ENCODE measurements around the gene SKAP1. TPM values are rescaled to one million over a fixed set of nuclear protein-coding genes. Genes with fewer than 3 reads are reported as not detected.

The SKAP1 gene
- total and polyA plus RNA-seq, 2 experiments from 2014 or later, result 0.27 TPM; not detected in 1

- TF ChIP-seq ZNF462 (CRISPR knock-in tag; IDR thresholded peaks at IDR 0.05), result no peak
Observed at GRCh38 chr17:48192321-48192731, 237.7 kb downstream of the SKAP1 start (continued).

- peaks cover 46% of the 10 kb centered on the region for H3K4me1 Mint-ChIP-seq
- no peak overlapping the region for H3K4me3 ChIP-seq
- peak overlapping the region; percentile 63; the same call in 1 of the 2 replicates for H3K4me2 ChIP-seq
- no peaks in the 10 kb centered on the region for H3K79me2 ChIP-seq (replicated peaks; ENCODE audit: insufficient read depth)
- no peak overlapping the region for H3K27ac Mint-ChIP-seq
- H3F3A ChIP-seq (replicated peaks; ENCODE audit: low read depth), result no peaks in the 10 kb centered on the region
- no peak overlapping the region for H3K27ac ChIP-seq (ENCODE audit: low read depth)
- H3K36me3 ChIP-seq (ENCODE audit: insufficient read depth), result no peaks in the 10 kb centered on the region
- H3K36me3 Mint-ChIP-seq (ENCODE audit: low read depth), result no peaks in the 10 kb centered on the region
- H3K27me3 Mint-ChIP-seq (ENCODE audit: insufficient read depth, low read depth, poor library complexity), result peaks cover 5% of the 10 kb centered on the region
- no peak overlapping the region for H3K4me3 Mint-ChIP-seq
- no peaks in the 10 kb centered on the region for H3K9me2 ChIP-seq (ENCODE audit: insufficient read depth)
- H3K4me1 ChIP-seq (ENCODE audit: insufficient read depth), result peaks cover 45% of the 10 kb centered on the region
- no peaks in the 10 kb centered on the region; the same call in 2 of the 3 replicates for H3K9me3 Mint-ChIP-seq
- ATAC-seq (no peak), DNase-seq (ENCODE audit: low spot score) (no peak)
- H3K27me3 ChIP-seq (ENCODE audit: insufficient read depth), result peaks cover 10% of the 10 kb centered on the region; the same call in 1 of the 2 replicates
- H4K20me1 ChIP-seq (replicated peaks; ENCODE audit: insufficient read depth), result no peaks in the 10 kb centered on the region
- no peak overlapping the region for H2AFZ ChIP-seq
- TF ChIP-seq NANOG (IDR thresholded peaks at IDR 0.05; ENCODE audit: borderline replicate concordance) (no peak), EZH2phosphoT487 (IDR thresholded peaks at IDR 0.05; ENCODE audit: unreplicated experiment) (no peak), REST (IDR thresholded peaks at IDR 0.05; ENCODE audit: unreplicated experiment) (no peak), POLR2AphosphoS5 (IDR thresholded peaks at IDR 0.05; ENCODE audit: low read depth) (no peak), CREB1 (CRISPR knock-in tag; IDR thresholded peaks at IDR 0.05; ENCODE audit: low read depth) (no peak), EZH2 (IDR thresholded peaks at IDR 0.05; ENCODE audit: low read depth, unreplicated experiment) (no peak), CTCF (conservative IDR thresholded peaks at IDR 0.05; ENCODE audit: low read depth in 2 of 2) (no peak), STAT1 (IDR thresholded peaks at IDR 0.05; ENCODE audit: unreplicated experiment) (no peak), ZNF114 (CRISPR knock-in tag; IDR thresholded peaks at IDR 0.05) (no peak)
Observed at GRCh38 chr17:48191362-48191761, 238.7 kb downstream of the SKAP1 start.

Measured in GM23338 (cell line).